ENCODE measurements around the gene FGD3. TPM values are rescaled to one million over a fixed set of nuclear protein-coding genes. Genes with fewer than 3 reads are reported as not detected.

The FGD3 gene
- total RNA-seq, 1 donor from 2014 or later, result 0.58 TPM

GRCh38 chr9:92961627-92962302 lies 14.4 kb downstream of the FGD3 start:
- TF ChIP-seq CTCF (conservative IDR thresholded peaks at IDR 0.05; ENCODE audit: low read depth, low read length), result no peak
- no peak overlapping the region for H3K4me3 ChIP-seq (ENCODE audit: low read depth, low read length)
- DNase-seq (ENCODE audit: low read depth), result no peak

GRCh38 chr9:92962303-92962649 lies 15.0 kb downstream of the FGD3 start:
- TF ChIP-seq CTCF (conservative IDR thresholded peaks at IDR 0.05; ENCODE audit: low read depth, low read length), result no peak
- no peak for DNase-seq (ENCODE audit: low read depth)
- H3K4me3 ChIP-seq (ENCODE audit: low read depth, low read length), result no peak overlapping the region

GRCh38 chr9:92962846-92963245 lies 15.5 kb downstream of the FGD3 start:
- no peak overlapping the region for H3K4me3 ChIP-seq (ENCODE audit: low read depth, low read length)
- no peak for TF ChIP-seq CTCF (conservative IDR thresholded peaks at IDR 0.05; ENCODE audit: low read depth, low read length)
- no peak for DNase-seq (ENCODE audit: low read depth)

GRCh38 chr9:92963831-92964606 lies 16.7 kb downstream of the FGD3 start:
- DNase-seq (ENCODE audit: low read depth), result no peak
- no peak overlapping the region for H3K4me3 ChIP-seq (ENCODE audit: low read depth, low read length)
- no peak for TF ChIP-seq CTCF (conservative IDR thresholded peaks at IDR 0.05; ENCODE audit: low read depth, low read length)

- H3K4me3 ChIP-seq (ENCODE audit: low read depth, low read length), result no peak overlapping the region
- no peak for TF ChIP-seq CTCF (conservative IDR thresholded peaks at IDR 0.05; ENCODE audit: low read depth, low read length)
- no peak for DNase-seq (ENCODE audit: low read depth)
Observed at GRCh38 chr9:92964607-92965060, 17.3 kb downstream of the FGD3 start.

- TF ChIP-seq CTCF (conservative IDR thresholded peaks at IDR 0.05; ENCODE audit: low read depth, low read length), result no peak
- H3K4me3 ChIP-seq (ENCODE audit: low read depth, low read length), result no peak overlapping the region
- no peak for DNase-seq (ENCODE audit: low read depth)
Observed at GRCh38 chr9:92965061-92965758, 17.9 kb downstream of the FGD3 start.

Data from epithelial cell of proximal tubule (primary cell).